K562 (cell line): ENCODE data around the gene KLK15. TPM values are rescaled to one million over a fixed set of nuclear protein-coding genes. Genes with fewer than 3 reads are reported as not detected.
A peak's percentile ranks its signal among the peaks of the same experiment; 100 is the strongest.

ENCODE experiments used
- CREB1 ChIP-seq, 2 experiments: sonication (generic) in 1 of 2; formaldehyde crosslinking in 1 of 2; IDR thresholded peaks; 2 replicates each; pipeline versions ENCODE4 v1.6.1 to v1.8.0; 2012 to 2022; ENCODE audit warnings: inconsistent platforms in 1 of 2, mild to moderate bottlenecking in 1 of 2, missing genetic modification reagents in 1 of 2, moderate library complexity in 1 of 2
- EGR1 ChIP-seq: fragments of 450-650 bp; conservative IDR thresholded peaks from 2 replicates; pipeline ENCODE4 v1.6.1; 2017; ENCODE audit warnings: mild to moderate bottlenecking
- ETV1 ChIP-seq: fragments of 450-650 bp; conservative IDR thresholded peaks from 2 replicates; pipeline ENCODE4 v1.6.1; 2016; ENCODE audit warnings: missing genetic modification characterization, control low read depth, low read depth, missing compliant biosample characterization
- HDAC2 ChIP-seq: fragments of 450-650 bp; IDR thresholded peaks from 2 replicates; pipeline ENCODE4 v1.6.1; 2016; ENCODE audit warnings: mild to moderate bottlenecking
- JUN ChIP-seq, 2 experiments: sonication (generic) in 1 of 2; formaldehyde crosslinking in 1 of 2; IDR thresholded peaks; 2 replicates each; pipeline versions ENCODE4 v1.6.1 to v1.8.0; 2012 to 2022; ENCODE audit warnings: borderline replicate concordance in 2 of 2, mild to moderate bottlenecking in 2 of 2, improper control_type of control experiment in 1 of 2, low read depth in 1 of 2, low read length in 1 of 2, missing genetic modification reagents in 1 of 2
- SOX6 ChIP-seq: fragments of 450-650 bp; IDR thresholded peaks from 2 replicates; pipeline ENCODE4 v1.6.1; 2014; ENCODE audit warnings: mild to moderate bottlenecking
- SREBF1 ChIP-seq: fragments of 150-350 bp; IDR thresholded peaks from 2 replicates; pipeline ENCODE4 v1.6.1; 2014; ENCODE audit warnings: antibody characterized with exemption, low read depth, low read length, borderline replicate concordance
- SRSF3 ChIP-seq: fragments of 200-400 bp; formaldehyde crosslinking; IDR thresholded peaks from 2 replicates; pipeline ENCODE4 v1.6.1; 2016; ENCODE audit warnings: mild to moderate bottlenecking, low read length, moderate library complexity; ENCODE audit not compliant: insufficient read depth
- TAL1 ChIP-seq: fragments of 450-650 bp; IDR thresholded peaks from 2 replicates; pipeline ENCODE4 v1.6.1; 2016; ENCODE audit warnings: mild to moderate bottlenecking
- ZFP36 ChIP-seq: fragments of 150-350 bp; IDR thresholded peaks from 2 replicates; pipeline ENCODE4 v1.6.1; 2018; ENCODE audit warnings: low read length, low read depth; ENCODE audit not compliant: partially characterized antibody
- polyA plus RNA-seq, 8 experiments: library from polyadenylated mRNA; depleted of rRNA in 4 of 8; stranded (reverse) in 5 of 8; unstranded in 3 of 8; fragments of >200 nt; fragmentation: Nextera tagmentation in 2 of 8; fragmentation: Illumina TruSeq in 1 of 8; extraction: Ambion mirVana in 2 of 8; extraction: Trizol in 1 of 8; gene quantifications; 2 replicates each; pipeline versions ENCODE4 v1.2.1 to v1.2.3, GENCODE V29; 2011 to 2014; ENCODE audit warnings: inconsistent platforms in 1 of 8, missing spikeins in 1 of 8
- total RNA-seq, 7 experiments: library from RNA; depleted of rRNA in 6 of 7; stranded (reverse); fragments of >200 nt in 6 of 7; fragmentation: Illumina TruSeq in 2 of 7; extraction: Trizol in 2 of 7; gene quantifications; 2 replicates each; pipeline versions ENCODE4 v1.2.1 to v1.2.3, GENCODE V29; 2011 to 2021; ENCODE audit warnings: low replicate concordance in 1 of 7
- TF ChIP-seq, protein P1 (sequence below), 2 experiments: fragments of 150-350 bp in 1 of 2; IDR thresholded peaks; 2 replicates each; pipeline ENCODE4 v1.6.1; 2012 to 2016; ENCODE audit warnings: low read depth in 2 of 2, low read length in 2 of 2, mild to moderate bottlenecking in 1 of 2, moderate library complexity in 1 of 2
- TF ChIP-seq, protein P2 (sequence below): IDR thresholded peaks from 2 replicates; pipeline ENCODE4 v1.6.1; 2012; ENCODE audit warnings: low read depth, low read length, improper control_type of control experiment, borderline replicate concordance
- TF ChIP-seq, protein P3 (sequence below): fragments of 450-650 bp; formaldehyde crosslinking; IDR thresholded peaks from 2 replicates; pipeline ENCODE4 v1.4.0; 2020; ENCODE audit warnings: mild to moderate bottlenecking, moderate library complexity
- TF ChIP-seq, protein P4 (sequence below), 2 experiments: IDR thresholded peaks; 2 replicates each; pipeline ENCODE4 v1.6.1; 2011; ENCODE audit warnings: borderline replicate concordance in 1 of 2, control low read depth in 1 of 2, low read depth in 1 of 2, low read length in 1 of 2, mild to moderate bottlenecking in 1 of 2, mixed read lengths in 1 of 2, moderate library complexity in 1 of 2; ENCODE audit not compliant: insufficient read depth in 1 of 2, insufficient read length in 1 of 2, poor library complexity in 1 of 2, severe bottlenecking in 1 of 2; ENCODE audit errors: extremely low read depth in 1 of 2
- TF ChIP-seq, protein P5 (sequence below): fragments of 450-650 bp; IDR thresholded peaks from 2 replicates; pipeline ENCODE4 v1.6.1; 2016; ENCODE audit warnings: low read depth, mild to moderate bottlenecking, moderate library complexity
- TF ChIP-seq, protein P6 (sequence below): fragments of 250-450 bp; sonication (Bioruptor Pico); IDR thresholded peaks from 2 replicates; pipeline ENCODE4 v1.8.0; 2022; ENCODE audit warnings: moderate library complexity, mild to moderate bottlenecking, inconsistent platforms

KLK15 gene
- total and polyA plus RNA-seq, 9 of the 15 experiments (the other 6 are each of a cell fraction or from before 2014, with no cell fraction given) = not detected

DNA sequence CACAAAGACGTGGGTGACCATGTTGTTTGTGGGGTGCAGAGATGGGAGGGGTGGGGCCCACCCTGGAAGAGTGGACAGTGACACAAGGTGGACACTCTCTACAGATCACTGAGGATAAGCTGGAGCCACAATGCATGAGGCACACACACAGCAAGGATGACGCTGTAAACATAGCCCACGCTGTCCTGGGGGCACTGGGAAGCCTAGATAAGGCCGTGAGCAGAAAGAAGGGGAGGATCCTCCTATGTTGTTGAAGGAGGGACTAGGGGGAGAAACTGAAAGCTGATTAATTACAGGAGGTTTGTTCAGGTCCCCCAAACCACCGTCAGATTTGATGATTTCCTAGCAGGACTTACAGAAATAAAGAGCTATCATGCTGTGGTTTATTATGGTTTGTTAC, 45.5 kb upstream of the KLK15 start (continued):
- TF ChIP-seq, protein P1, sequence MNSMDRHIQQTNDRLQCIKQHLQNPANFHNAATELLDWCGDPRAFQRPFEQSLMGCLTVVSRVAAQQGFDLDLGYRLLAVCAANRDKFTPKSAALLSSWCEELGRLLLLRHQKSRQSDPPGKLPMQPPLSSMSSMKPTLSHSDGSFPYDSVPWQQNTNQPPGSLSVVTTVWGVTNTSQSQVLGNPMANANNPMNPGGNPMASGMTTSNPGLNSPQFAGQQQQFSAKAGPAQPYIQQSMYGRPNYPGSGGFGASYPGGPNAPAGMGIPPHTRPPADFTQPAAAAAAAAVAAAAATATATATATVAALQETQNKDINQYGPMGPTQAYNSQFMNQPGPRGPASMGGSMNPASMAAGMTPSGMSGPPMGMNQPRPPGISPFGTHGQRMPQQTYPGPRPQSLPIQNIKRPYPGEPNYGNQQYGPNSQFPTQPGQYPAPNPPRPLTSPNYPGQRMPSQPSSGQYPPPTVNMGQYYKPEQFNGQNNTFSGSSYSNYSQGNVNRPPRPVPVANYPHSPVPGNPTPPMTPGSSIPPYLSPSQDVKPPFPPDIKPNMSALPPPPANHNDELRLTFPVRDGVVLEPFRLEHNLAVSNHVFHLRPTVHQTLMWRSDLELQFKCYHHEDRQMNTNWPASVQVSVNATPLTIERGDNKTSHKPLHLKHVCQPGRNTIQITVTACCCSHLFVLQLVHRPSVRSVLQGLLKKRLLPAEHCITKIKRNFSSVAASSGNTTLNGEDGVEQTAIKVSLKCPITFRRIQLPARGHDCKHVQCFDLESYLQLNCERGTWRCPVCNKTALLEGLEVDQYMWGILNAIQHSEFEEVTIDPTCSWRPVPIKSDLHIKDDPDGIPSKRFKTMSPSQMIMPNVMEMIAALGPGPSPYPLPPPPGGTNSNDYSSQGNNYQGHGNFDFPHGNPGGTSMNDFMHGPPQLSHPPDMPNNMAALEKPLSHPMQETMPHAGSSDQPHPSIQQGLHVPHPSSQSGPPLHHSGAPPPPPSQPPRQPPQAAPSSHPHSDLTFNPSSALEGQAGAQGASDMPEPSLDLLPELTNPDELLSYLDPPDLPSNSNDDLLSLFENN (IDR thresholded peaks at IDR 0.05; ENCODE audit: low read depth in 2 of 2, low read length in 2 of 2) = 0 out of 4 replicates have a peak, but pooled peaks of 1 of the 2 experiments have one; percentile 16
- TF ChIP-seq, protein P2, sequence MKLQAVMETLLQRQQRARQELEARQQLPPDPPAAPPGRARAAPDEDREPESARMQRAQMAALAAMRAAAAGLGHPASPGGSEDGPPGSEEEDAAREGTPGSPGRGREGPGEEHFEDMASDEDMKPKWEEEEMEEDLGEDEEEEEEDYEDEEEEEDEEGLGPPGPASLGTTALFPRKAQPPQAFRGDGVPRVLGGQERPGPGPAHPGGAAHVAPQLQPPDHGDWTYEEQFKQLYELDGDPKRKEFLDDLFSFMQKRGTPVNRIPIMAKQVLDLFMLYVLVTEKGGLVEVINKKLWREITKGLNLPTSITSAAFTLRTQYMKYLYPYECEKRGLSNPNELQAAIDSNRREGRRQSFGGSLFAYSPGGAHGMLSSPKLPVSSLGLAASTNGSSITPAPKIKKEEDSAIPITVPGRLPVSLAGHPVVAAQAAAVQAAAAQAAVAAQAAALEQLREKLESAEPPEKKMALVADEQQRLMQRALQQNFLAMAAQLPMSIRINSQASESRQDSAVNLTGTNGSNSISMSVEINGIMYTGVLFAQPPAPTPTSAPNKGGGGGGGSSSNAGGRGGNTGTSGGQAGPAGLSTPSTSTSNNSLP = no peak
- TF ChIP-seq EGR1 (peak; percentile 90), TAL1 (peak; percentile 77), SRSF3 (no peak), SREBF1 (no peak), ZFP36 (no peak), JUN (IDR thresholded peaks at IDR 0.05; ENCODE audit: borderline replicate concordance, low read depth, low read length) (no peak), JUN (CRISPR knock-in tag; IDR thresholded peaks at IDR 0.05; ENCODE audit: borderline replicate concordance) (no peak), CREB1 (IDR thresholded peaks at IDR 0.05) (peak; percentile 67; the same call in 1 of the 2 replicates), CREB1 (CRISPR knock-in tag; IDR thresholded peaks at IDR 0.05) (no peak; the same call in 1 of the 2 replicates), ETV1 (tag) (no peak), SOX6 (peak; percentile 84), HDAC2 (peak; percentile 74; the same call in 1 of the 2 replicates)
- TF ChIP-seq, protein P3, sequence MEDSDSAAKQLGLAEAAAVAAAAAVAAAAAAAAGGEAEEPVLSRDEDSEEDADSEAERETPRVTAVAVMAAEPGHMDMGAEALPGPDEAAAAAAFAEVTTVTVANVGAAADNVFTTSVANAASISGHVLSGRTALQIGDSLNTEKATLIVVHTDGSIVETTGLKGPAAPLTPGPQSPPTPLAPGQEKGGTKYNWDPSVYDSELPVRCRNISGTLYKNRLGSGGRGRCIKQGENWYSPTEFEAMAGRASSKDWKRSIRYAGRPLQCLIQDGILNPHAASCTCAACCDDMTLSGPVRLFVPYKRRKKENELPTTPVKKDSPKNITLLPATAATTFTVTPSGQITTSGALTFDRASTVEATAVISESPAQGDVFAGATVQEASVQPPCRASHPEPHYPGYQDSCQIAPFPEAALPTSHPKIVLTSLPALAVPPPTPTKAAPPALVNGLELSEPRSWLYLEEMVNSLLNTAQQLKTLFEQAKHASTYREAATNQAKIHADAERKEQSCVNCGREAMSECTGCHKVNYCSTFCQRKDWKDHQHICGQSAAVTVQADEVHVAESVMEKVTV (CRISPR knock-in tag) = no peak
- TF ChIP-seq, protein P4, sequence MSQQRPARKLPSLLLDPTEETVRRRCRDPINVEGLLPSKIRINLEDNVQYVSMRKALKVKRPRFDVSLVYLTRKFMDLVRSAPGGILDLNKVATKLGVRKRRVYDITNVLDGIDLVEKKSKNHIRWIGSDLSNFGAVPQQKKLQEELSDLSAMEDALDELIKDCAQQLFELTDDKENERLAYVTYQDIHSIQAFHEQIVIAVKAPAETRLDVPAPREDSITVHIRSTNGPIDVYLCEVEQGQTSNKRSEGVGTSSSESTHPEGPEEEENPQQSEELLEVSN (IDR thresholded peaks at IDR 0.05; ENCODE audit: borderline replicate concordance in 1 of 2, extremely low read depth in 1 of 2, insufficient read depth in 1 of 2, insufficient read length in 1 of 2, low read depth in 1 of 2, low read length in 1 of 2, poor library complexity in 1 of 2, severe bottlenecking in 1 of 2) = no peak
- TF ChIP-seq, protein P5, sequence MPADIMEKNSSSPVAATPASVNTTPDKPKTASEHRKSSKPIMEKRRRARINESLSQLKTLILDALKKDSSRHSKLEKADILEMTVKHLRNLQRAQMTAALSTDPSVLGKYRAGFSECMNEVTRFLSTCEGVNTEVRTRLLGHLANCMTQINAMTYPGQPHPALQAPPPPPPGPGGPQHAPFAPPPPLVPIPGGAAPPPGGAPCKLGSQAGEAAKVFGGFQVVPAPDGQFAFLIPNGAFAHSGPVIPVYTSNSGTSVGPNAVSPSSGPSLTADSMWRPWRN = no peak
- TF ChIP-seq, protein P6, sequence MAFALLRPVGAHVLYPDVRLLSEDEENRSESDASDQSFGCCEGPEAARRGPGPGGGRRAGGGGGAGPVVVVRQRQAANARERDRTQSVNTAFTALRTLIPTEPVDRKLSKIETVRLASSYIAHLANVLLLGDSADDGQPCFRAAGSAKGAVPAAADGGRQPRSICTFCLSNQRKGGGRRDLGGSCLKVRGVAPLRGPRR (CRISPR knock-in tag) = no peak
